GM23338 (cell line): ENCODE results near the gene DMD.

Source experiments
- CTCF ChIP-seq, 2 experiments: fragments of 200-600 bp in 1 of 2; sonication (generic) in 1 of 2; conservative IDR thresholded peaks; 2 replicates each; pipeline versions ENCODE4 v1.5.1 to v1.6.1; 2016 to 2017; ENCODE audit warnings: antibody characterized with exemption in 2 of 2, low read depth in 2 of 2, mild to moderate bottlenecking in 2 of 2, moderate library complexity in 1 of 2
- EZH2 ChIP-seq: fragments of 200-600 bp; sonication (generic); IDR thresholded peaks from one replicate; pipeline ENCODE4 v1.8.0; 2017; ENCODE audit warnings: antibody characterized with exemption, mild to moderate bottlenecking, low read depth; ENCODE audit not compliant: unreplicated experiment
- EZH2phosphoT487 ChIP-seq: fragments of 200-600 bp; sonication (generic); IDR thresholded peaks from one replicate; pipeline ENCODE4 v1.8.1; 2018; ENCODE audit warnings: antibody characterized with exemption; ENCODE audit not compliant: unreplicated experiment
- NANOG ChIP-seq: IDR thresholded peaks from 2 replicates; pipeline ENCODE4 v1.6.1; 2016; ENCODE audit warnings: antibody characterized with exemption, borderline replicate concordance
- POLR2AphosphoS5 ChIP-seq: IDR thresholded peaks from 2 replicates; pipeline ENCODE4 v1.6.1; 2016; ENCODE audit warnings: antibody characterized with exemption, low read depth
- REST ChIP-seq: IDR thresholded peaks from one replicate; pipeline ENCODE4 v1.6.1; 2018; ENCODE audit warnings: antibody characterized with exemption; ENCODE audit not compliant: unreplicated experiment
- ZNF462 ChIP-seq: fragments of 250-450 bp; sonication (Bioruptor Pico); IDR thresholded peaks from 2 replicates; pipeline ENCODE4 v1.5.0; 2020; ENCODE audit warnings: mild to moderate bottlenecking, moderate library complexity

GRCh38 chrX:32545101-32545500 is 666.2 kb downstream of the DMD start:
- TF ChIP-seq CTCF (conservative IDR thresholded peaks at IDR 0.05; ENCODE audit: low read depth in 2 of 2) = no peak
- no peak for TF ChIP-seq NANOG
- TF ChIP-seq EZH2phosphoT487 = no peak
- TF ChIP-seq ZNF462 (CRISPR knock-in tag) = no peak
- TF ChIP-seq EZH2 = no peak
- no peak for TF ChIP-seq POLR2AphosphoS5
- no peak for TF ChIP-seq REST
